ENCODE data around the gene ELFN1. TPM values are rescaled to one million over a fixed set of nuclear protein-coding genes. Genes with fewer than 3 reads are reported as not detected.

Gene ELFN1
- total RNA-seq, 1 donor from 2014 or later, result 2.2 TPM

DNA sequence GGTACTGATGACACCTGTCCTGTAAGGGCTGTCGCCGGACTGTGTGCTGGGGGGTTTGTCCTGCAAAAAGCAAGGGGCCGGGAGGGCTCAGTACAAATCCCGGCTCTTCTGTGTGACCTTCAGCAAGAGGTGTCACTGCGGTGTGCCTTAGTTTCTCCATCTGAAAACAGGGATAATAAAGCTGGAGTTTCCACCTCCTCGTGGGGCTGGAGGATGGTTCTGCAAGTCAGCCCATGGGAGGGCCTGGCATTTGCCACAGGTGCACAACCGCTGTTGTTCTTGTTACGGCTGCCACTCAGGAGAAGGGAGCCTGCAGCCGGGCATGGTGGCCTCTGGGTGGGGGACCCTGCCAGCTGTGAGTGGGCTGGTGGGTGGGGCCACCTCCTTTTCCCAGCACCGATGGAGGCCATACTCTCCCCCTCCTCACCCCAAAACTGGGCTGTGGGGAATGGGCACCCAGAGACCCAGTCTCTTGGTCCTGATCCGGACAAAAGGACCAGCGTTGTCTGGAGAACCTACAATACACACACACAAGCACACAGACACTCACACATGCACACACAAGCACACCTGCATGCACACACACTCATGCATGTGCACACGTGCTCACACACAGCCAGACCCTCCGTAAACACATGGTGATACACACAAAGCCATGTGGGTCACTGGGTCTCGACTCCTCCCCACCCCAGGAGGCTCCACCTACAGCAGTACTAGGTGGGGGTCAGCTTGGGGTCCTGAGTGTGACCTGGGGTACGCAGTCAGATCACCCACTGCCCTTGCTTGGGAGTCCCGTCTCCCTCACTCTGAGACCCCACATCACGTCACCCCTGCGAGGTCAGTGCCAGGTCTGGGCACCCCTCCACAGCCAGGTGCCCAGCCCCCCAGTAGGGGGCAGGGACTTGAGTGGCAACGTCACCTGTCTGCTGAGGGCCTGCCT is 34.1 kb downstream of the ELFN1 start:
- Histone ChIP-seq H3K4me1 (no peaks in the 10 kb centered on the region), H3K27ac (no peak overlapping the region), H3K36me3 (no peaks in the 10 kb centered on the region), H3K9me3 (no peaks in the 10 kb centered on the region), H3K27me3 (no peaks in the 10 kb centered on the region), H3K4me3 (no peak overlapping the region)
- TF ChIP-seq POLR2A (IDR thresholded peaks at IDR 0.05) (no peak), POLR2AphosphoS5 (IDR thresholded peaks at IDR 0.05; ENCODE audit: insufficient read depth in 1 of 2, low read depth in 1 of 2) (no peak)
- TF ChIP-seq, protein P1, sequence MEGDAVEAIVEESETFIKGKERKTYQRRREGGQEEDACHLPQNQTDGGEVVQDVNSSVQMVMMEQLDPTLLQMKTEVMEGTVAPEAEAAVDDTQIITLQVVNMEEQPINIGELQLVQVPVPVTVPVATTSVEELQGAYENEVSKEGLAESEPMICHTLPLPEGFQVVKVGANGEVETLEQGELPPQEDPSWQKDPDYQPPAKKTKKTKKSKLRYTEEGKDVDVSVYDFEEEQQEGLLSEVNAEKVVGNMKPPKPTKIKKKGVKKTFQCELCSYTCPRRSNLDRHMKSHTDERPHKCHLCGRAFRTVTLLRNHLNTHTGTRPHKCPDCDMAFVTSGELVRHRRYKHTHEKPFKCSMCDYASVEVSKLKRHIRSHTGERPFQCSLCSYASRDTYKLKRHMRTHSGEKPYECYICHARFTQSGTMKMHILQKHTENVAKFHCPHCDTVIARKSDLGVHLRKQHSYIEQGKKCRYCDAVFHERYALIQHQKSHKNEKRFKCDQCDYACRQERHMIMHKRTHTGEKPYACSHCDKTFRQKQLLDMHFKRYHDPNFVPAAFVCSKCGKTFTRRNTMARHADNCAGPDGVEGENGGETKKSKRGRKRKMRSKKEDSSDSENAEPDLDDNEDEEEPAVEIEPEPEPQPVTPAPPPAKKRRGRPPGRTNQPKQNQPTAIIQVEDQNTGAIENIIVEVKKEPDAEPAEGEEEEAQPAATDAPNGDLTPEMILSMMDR (IDR thresholded peaks at IDR 0.05), result no peak
- intact Hi-C loops (cut with DNase I), result no loop called here
- no peak for DNase-seq (ENCODE audit: extremely low spot score in 2 of 2)

GRCh38 chr7:1704811-1705738 is 35.0 kb downstream of the ELFN1 start:
- TF ChIP-seq POLR2A (IDR thresholded peaks at IDR 0.05) (no peak), POLR2AphosphoS5 (IDR thresholded peaks at IDR 0.05; ENCODE audit: insufficient read depth in 1 of 2, low read depth in 1 of 2) (no peak)
- TF ChIP-seq, protein P1 (IDR thresholded peaks at IDR 0.05), result no peak
- Histone ChIP-seq H3K4me1 (no peaks in the 10 kb centered on the region), H3K36me3 (no peaks in the 10 kb centered on the region), H3K27ac (no peak overlapping the region), H3K4me3 (no peak overlapping the region), H3K27me3 (no peaks in the 10 kb centered on the region), H3K9me3 (peaks cover 5% of the 10 kb centered on the region)
- intact Hi-C loops (cut with DNase I), result no loop called here
- no peak for DNase-seq (ENCODE audit: extremely low spot score in 2 of 2)

- intact Hi-C loops (cut with DNase I), result no loop called here
- Histone ChIP-seq H3K27ac (no peak overlapping the region), H3K9me3 (peaks cover 7% of the 10 kb centered on the region), H3K36me3 (no peaks in the 10 kb centered on the region), H3K4me1 (no peaks in the 10 kb centered on the region), H3K4me3 (no peak overlapping the region), H3K27me3 (no peaks in the 10 kb centered on the region)
- TF ChIP-seq POLR2AphosphoS5 (IDR thresholded peaks at IDR 0.05; ENCODE audit: insufficient read depth in 1 of 2, low read depth in 1 of 2) (no peak), POLR2A (IDR thresholded peaks at IDR 0.05) (no peak)
- TF ChIP-seq, protein P1 (IDR thresholded peaks at IDR 0.05), result no peak
- no peak for DNase-seq (ENCODE audit: extremely low spot score in 2 of 2)
These were observed 35.8 kb downstream of the ELFN1 start for GRCh38 chr7:1705856-1706255.

GRCh38 chr7:1706381-1706720 is 36.3 kb downstream of the ELFN1 start:
- TF ChIP-seq POLR2A (IDR thresholded peaks at IDR 0.05), result no peak
- no peak for TF ChIP-seq POLR2AphosphoS5 (IDR thresholded peaks at IDR 0.05; ENCODE audit: insufficient read depth in 1 of 2, low read depth in 1 of 2)
- TF ChIP-seq, protein P1 (IDR thresholded peaks at IDR 0.05), result no peak
- H3K27me3 ChIP-seq, result no peaks in the 10 kb centered on the region
- DNase-seq (ENCODE audit: extremely low spot score in 2 of 2), result no peak
- intact Hi-C loops (cut with DNase I), result no loop called here
- no peak overlapping the region for H3K27ac ChIP-seq
- H3K36me3 ChIP-seq, result no peaks in the 10 kb centered on the region
- H3K9me3 ChIP-seq, result peaks cover 7% of the 10 kb centered on the region
- H3K4me1 ChIP-seq, result no peaks in the 10 kb centered on the region
- H3K4me3 ChIP-seq, result no peak overlapping the region
